Measurements from ENCODE around the gene TMEM238L. TPM values are rescaled to one million over a fixed set of nuclear protein-coding genes. Genes with fewer than 3 reads are reported as not detected.

The TMEM238L gene
- total and polyA plus RNA-seq, 2 donors (not counting 1 experiment from before 2014, with no cell fraction given): not detected

DNA sequence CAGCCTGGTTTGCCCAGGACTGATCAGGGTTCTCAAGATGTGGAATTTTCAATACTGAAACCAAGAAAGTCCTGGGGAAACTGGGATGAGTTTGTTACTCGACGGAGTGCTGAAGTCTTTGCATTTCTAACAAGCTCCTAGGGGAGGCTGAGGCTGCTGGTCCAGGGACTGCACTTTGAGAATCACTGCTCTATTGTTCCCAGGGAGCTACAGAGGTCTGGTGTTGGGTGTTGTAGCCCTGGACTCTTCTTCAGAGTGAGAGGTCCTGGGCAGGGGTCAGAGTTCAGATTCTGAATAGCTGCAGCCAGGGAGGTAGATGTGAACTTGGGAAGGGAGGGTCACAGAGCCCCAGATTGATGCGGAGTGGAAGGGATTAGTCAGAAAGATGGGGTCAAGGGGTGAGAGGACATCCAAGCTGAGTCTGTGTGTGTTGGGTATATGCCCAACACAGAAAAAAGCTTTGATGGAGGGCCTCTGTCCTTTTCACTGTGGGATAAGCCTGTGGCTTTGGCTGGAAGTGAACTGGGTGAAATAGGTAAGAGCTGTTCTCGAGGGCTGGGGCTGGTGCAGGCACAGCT is 14.1 kb downstream of the TMEM238L start:
- H3K4me3 ChIP-seq (replicated peaks in 1 of 4; ENCODE audit: control extremely low read depth in 1 of 4, insufficient read depth in 1 of 4, low read depth in 3 of 4, low read length in 4 of 4): no peak overlapping the region
- TF ChIP-seq, protein P1, sequence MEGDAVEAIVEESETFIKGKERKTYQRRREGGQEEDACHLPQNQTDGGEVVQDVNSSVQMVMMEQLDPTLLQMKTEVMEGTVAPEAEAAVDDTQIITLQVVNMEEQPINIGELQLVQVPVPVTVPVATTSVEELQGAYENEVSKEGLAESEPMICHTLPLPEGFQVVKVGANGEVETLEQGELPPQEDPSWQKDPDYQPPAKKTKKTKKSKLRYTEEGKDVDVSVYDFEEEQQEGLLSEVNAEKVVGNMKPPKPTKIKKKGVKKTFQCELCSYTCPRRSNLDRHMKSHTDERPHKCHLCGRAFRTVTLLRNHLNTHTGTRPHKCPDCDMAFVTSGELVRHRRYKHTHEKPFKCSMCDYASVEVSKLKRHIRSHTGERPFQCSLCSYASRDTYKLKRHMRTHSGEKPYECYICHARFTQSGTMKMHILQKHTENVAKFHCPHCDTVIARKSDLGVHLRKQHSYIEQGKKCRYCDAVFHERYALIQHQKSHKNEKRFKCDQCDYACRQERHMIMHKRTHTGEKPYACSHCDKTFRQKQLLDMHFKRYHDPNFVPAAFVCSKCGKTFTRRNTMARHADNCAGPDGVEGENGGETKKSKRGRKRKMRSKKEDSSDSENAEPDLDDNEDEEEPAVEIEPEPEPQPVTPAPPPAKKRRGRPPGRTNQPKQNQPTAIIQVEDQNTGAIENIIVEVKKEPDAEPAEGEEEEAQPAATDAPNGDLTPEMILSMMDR (conservative IDR thresholded peaks at IDR 0.05 in 1 of 2, IDR thresholded peaks at IDR 0.05 in 1 of 2; ENCODE audit: low read depth in 1 of 2, low read length in 2 of 2): no peak
- no peak for TF ChIP-seq EZH2 (IDR thresholded peaks at IDR 0.05; ENCODE audit: low read length, missing control alignments)
- no peaks in the 10 kb centered on the region for H3K36me3 ChIP-seq (ENCODE audit: control insufficient read depth, insufficient read depth, low read length)
- no peak overlapping the region for H2AFZ ChIP-seq (ENCODE audit: low read length)
- H3K9me3 ChIP-seq (ENCODE audit: control insufficient read depth, insufficient read depth, low read depth, low read length): no peaks in the 10 kb centered on the region
- no peaks in the 10 kb centered on the region for H3K79me2 ChIP-seq (ENCODE audit: control insufficient read depth, insufficient read depth, low read length)
- no peak for DNase-seq (ENCODE audit: low read depth in 2 of 2)
- H4K20me1 ChIP-seq (ENCODE audit: control insufficient read depth, extremely low read depth, insufficient read depth, low read length): no peaks in the 10 kb centered on the region
- no peaks in the 10 kb centered on the region for H3K27me3 ChIP-seq (ENCODE audit: control insufficient read depth, insufficient read depth, low read length)
- no peaks in the 10 kb centered on the region for H3K4me1 ChIP-seq (ENCODE audit: control insufficient read depth, extremely low read depth, insufficient read depth, low read length)
- H3K4me2 ChIP-seq (ENCODE audit: extremely low read depth, insufficient read depth, low read length): no peak overlapping the region
- H3K9ac ChIP-seq (ENCODE audit: insufficient read depth, low read length): no peak overlapping the region
- H3K27ac ChIP-seq (ENCODE audit: insufficient read depth, low read length): no peak overlapping the region

DNA sequence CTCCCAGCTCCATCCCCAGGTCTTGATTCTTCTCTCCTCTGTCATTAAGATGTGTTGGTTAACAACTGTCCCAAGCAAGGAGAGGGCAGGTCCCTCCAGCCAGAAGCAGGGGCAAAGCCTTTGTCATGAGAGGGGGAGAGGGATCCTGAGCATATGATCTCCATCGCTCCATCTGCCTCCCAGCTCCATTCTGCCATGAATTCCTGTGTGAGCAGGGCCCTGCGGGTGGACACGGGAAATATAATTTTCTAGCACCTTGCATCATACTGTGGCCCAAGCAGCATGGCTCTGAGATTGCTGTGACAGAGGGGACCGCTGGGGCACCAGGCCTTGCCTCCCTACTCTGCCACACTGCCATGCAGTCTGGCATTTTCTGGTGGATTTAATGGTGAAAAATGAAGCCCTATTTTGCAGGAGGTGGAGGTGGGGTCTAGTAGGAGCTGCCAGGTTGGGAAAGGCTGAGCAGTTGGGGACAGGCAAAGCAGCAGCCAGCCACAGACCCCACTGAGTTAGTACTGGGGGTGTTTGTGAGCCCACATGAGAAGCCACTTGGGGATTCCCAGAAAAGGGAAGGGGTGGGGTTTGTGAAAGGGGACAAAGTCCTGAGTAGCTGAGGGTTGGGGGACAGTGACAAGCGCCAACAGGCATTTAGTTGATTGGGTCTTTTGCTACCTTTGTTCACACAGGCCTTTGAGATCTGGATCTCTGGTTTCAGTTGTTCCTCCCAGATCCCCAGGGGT is 16.4 kb downstream of the TMEM238L start:
- Histone ChIP-seq H3K79me2 (ENCODE audit: control insufficient read depth, insufficient read depth, low read length) (no peaks in the 10 kb centered on the region), H3K36me3 (ENCODE audit: control insufficient read depth, insufficient read depth, low read length) (no peaks in the 10 kb centered on the region), H3K9ac (ENCODE audit: insufficient read depth, low read length) (no peak overlapping the region), H3K27ac (ENCODE audit: insufficient read depth, low read length) (no peak overlapping the region), H3K9me3 (ENCODE audit: control insufficient read depth, insufficient read depth, low read depth, low read length) (no peaks in the 10 kb centered on the region), H3K4me2 (ENCODE audit: extremely low read depth, insufficient read depth, low read length) (no peak overlapping the region), H3K27me3 (ENCODE audit: control insufficient read depth, insufficient read depth, low read length) (no peaks in the 10 kb centered on the region), H2AFZ (ENCODE audit: low read length) (no peak overlapping the region), H4K20me1 (ENCODE audit: control insufficient read depth, extremely low read depth, insufficient read depth, low read length) (no peaks in the 10 kb centered on the region), H3K4me3 (replicated peaks in 1 of 4; ENCODE audit: control extremely low read depth in 1 of 4, insufficient read depth in 1 of 4, low read depth in 3 of 4, low read length in 4 of 4) (no peak overlapping the region), H3K4me1 (ENCODE audit: control insufficient read depth, extremely low read depth, insufficient read depth, low read length) (no peaks in the 10 kb centered on the region)
- TF ChIP-seq, protein P1 (conservative IDR thresholded peaks at IDR 0.05 in 1 of 2, IDR thresholded peaks at IDR 0.05 in 1 of 2; ENCODE audit: low read depth in 1 of 2, low read length in 2 of 2): no peak
- TF ChIP-seq EZH2 (IDR thresholded peaks at IDR 0.05; ENCODE audit: low read length, missing control alignments): no peak
- no peak for DNase-seq (ENCODE audit: low read depth in 2 of 2)

DNA sequence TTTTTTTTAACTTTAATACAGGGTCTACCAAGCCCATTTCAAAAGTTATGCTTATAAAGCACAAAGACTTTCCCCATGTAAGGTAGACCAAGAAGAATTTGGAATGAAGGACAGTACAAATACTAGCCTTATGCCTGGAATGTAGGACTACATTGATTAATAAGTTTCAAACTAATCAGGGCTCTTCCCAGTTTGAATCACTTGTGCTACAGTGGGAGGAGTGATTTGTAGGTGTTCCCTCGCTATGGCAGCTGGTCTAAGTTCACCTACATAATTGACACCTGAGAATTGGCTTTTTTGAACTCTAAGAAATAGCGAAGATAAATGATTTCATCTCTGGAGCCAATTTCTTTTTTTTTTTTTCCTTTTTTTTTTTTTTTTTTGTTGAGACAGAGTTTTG is 18.6 kb downstream of the TMEM238L start:
- Histone ChIP-seq H4K20me1 (ENCODE audit: control insufficient read depth, extremely low read depth, insufficient read depth, low read length) (no peaks in the 10 kb centered on the region), H3K4me2 (ENCODE audit: extremely low read depth, insufficient read depth, low read length) (no peak overlapping the region), H3K9me3 (ENCODE audit: control insufficient read depth, insufficient read depth, low read depth, low read length) (no peaks in the 10 kb centered on the region), H3K27me3 (ENCODE audit: control insufficient read depth, insufficient read depth, low read length) (no peaks in the 10 kb centered on the region), H3K36me3 (ENCODE audit: control insufficient read depth, insufficient read depth, low read length) (no peaks in the 10 kb centered on the region), H3K9ac (ENCODE audit: insufficient read depth, low read length) (no peak overlapping the region), H3K79me2 (ENCODE audit: control insufficient read depth, insufficient read depth, low read length) (no peaks in the 10 kb centered on the region), H2AFZ (ENCODE audit: low read length) (no peak overlapping the region), H3K4me3 (replicated peaks in 1 of 4; ENCODE audit: control extremely low read depth in 1 of 4, insufficient read depth in 1 of 4, low read depth in 3 of 4, low read length in 4 of 4) (no peak overlapping the region), H3K27ac (ENCODE audit: insufficient read depth, low read length) (no peak overlapping the region), H3K4me1 (ENCODE audit: control insufficient read depth, extremely low read depth, insufficient read depth, low read length) (no peaks in the 10 kb centered on the region)
- TF ChIP-seq, protein P1 (conservative IDR thresholded peaks at IDR 0.05 in 1 of 2, IDR thresholded peaks at IDR 0.05 in 1 of 2; ENCODE audit: low read depth in 1 of 2, low read length in 2 of 2): no peak
- TF ChIP-seq EZH2 (IDR thresholded peaks at IDR 0.05; ENCODE audit: low read length, missing control alignments): no peak
- no peak for DNase-seq (ENCODE audit: low read depth in 2 of 2)

Data from fibroblast of lung (primary cell).